Putamen (tissue), 1 donor: Measurements from ENCODE around the gene USF2.
"Not testable (repeated sequence)": the region's sequence is repeated elsewhere in the genome, so short reads cannot be mapped to it uniquely, and the experiment has no call there.

Source experiments
- DNase-seq: peaks from one replicate; pipeline ENCODE4 v3.0.0-alpha.2; 2016; ENCODE audit warnings: low spot score

USF2 gene

DNA sequence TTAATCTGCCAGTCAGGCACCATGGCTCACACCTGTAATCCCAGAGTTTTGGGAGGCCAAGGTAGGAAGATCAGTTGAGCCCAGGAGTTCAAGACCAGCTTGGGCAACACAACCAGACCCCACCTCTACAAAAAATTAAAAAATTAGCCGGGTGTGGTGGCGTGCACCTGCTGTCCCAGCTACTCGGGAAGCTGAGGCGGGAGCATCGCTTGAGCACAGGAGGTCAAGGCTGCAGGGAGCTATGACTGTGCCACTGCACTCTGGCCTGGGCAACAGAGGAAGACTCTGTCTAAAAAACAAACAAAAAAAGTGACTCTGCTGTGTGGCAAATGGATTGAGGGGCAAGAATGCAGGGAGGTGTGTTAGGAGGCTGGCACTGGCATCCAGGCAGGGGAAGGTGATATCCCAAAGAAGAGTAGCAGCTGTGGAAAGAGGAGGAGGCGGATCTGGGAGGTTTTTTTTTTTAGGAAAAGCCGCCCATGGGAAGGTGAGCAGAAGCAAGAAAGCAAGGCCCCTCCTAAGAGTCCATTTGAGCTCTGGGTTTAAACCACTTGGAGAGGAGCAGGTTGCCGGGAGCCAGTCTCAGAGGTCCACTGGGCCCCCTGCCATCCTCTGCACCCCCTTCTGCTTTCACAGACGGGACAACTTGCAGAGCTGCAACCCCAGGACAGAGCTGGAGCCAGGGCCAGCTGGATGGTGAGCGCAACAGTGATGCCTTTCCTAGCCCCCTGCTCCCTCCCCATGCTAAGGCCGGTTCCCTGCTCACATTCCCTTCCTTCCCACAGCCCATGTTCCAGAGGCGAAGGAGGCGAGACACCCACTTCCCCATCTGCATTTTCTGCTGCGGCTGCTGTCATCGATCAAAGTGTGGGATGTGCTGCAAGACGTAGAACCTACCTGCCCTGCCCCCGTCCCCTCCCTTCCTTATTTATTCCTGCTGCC lies 15.7 kb downstream of the USF2 start:
- DNase-seq, result peak; percentile 79

DNA sequence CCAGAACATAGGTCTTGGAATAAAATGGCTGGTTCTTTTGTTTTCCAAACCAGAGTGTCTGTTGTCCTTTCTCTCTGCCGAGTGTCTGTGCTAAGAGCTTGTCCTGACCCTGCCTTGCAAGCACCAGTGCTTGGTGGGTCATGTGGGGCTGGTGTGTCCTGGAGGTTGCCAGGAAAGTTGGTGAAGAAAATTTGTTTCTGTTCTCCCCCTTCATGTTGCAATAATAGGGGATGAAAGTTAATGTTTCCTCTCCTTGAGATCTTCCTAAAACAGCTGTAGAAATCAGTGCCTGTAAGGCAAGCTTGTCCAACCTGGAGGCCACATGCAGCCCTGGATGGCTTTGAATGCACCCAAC lies 16.3 kb downstream of the USF2 start:
- DNase-seq, result no peak

DNA sequence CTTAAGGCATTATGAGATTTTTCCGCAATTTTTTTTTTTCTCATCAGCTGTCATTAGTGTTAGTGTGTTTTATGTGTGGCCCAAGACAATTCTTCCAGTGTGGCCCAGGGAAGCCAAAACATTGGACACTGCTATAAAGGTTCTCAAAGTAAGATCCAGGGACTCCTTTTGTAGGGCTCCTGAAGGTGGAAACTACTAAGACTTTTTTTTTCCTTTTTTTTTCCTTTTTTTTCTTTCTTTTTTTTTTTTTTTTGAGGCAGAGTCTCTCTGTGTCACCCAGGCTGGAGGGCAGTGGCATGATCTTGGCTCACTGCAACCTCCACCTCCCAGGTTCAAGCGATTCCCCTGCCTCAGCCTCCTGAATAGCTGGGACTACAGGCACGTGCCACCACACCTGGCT lies 16.7 kb downstream of the USF2 start:
- not testable (repeated sequence) for DNase-seq

- not testable (repeated sequence) for DNase-seq
These were observed 17.3 kb downstream of the USF2 start for GRCh38 chr19:35286101-35286500.

- DNase-seq, result no peak
These were observed 19.0 kb downstream of the USF2 start for GRCh38 chr19:35287713-35288112.

- DNase-seq, result no peak
These were observed 19.6 kb downstream of the USF2 start for GRCh38 chr19:35288331-35288730.

GRCh38 chr19:35288906-35289305 lies 20.1 kb downstream of the USF2 start:
- DNase-seq, result no peak

DNA sequence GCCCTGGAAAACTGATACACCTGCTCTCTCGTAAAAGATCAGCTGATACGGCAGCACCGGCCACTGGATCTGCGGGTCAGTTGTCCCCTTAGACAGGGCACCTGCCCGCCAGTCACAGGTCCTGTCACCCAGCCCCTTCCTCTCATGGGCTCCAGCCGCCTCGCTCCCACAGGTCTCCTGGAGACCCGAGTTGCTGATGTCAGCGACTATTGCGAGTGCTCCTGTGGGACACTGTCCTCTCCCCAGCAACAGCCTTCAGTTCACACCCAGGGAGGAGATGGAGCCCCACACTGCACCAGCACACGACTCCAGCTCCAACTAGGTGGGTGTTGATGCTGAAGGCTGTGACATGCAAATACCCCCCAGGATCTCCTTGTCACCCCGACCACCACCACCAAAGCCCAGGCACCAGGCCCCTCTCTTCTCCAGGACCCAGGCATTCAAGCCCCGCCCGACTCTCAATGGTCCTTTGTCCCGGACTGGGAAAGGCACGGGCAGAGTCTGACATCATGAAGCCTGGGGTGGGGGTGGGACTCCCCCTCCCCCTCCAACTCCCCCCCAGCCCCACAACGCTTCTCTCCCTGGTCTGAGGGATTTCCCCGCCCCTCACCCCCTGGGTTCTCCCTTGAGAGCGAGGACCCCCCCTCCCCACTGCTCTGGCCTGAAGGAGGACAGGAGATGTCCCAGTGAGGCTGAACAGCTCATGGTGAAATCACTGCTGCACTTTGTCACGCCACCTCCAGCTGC lies 21.8 kb downstream of the USF2 start:
- peak; percentile 93 for DNase-seq

GRCh38 chr19:35291259-35291658 lies 22.5 kb downstream of the USF2 start:
- DNase-seq, result no peak

DNA sequence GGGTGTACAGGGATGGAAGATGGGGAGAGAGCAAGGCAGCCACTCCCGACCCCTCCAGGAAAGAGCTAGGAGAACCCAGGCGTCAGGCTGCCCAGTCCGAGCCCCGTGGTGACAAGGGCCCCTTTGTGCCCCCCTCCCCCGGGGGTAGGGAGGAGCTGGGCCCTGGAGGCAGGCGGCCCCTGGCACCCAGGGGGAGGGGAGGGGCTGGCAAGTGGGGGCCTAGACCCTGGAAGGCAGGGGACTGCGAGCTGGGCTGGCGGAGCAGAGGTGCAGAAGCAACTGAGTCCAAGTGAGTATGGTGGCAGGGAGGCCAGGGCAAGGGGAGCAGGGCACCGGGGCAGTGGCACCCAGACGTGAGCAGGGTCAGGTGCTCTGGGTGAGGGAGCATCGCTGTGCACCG lies 23.2 kb downstream of the USF2 start, which contains the start of gene MAG:
TSS of gene MAG (plus strand) at position 246 of the 400 bp plus-strand sequence. CDS start 3,248 bp downstream, outside the sequence.
- peak; percentile 97 for DNase-seq

- no peak for DNase-seq
These were observed 23.9 kb downstream of the USF2 start for GRCh38 chr19:35292421-35293362.

DNA sequence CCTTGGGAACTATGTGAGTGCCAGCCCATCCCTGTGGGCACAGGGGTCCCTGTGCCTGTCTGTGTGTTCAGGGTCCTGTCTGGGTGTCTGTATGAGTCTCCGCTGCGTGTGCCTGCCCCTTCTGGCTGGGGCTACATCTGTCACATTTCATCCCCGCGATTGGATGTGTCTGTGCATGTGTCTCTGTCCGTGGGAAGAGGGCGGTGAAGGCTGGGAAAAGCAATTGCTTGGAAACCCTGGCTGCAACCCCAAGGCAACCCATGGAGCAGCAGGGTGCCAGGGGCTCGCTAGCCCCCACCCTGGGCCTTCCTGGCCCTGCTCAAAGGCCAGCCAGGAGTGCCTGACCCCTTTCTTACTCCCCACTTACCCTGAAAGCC lies 24.6 kb downstream of the USF2 start:
- DNase-seq, result peak; percentile 81

GRCh38 chr19:35293808-35294207 lies 25.0 kb downstream of the USF2 start:
- no peak for DNase-seq

DNA sequence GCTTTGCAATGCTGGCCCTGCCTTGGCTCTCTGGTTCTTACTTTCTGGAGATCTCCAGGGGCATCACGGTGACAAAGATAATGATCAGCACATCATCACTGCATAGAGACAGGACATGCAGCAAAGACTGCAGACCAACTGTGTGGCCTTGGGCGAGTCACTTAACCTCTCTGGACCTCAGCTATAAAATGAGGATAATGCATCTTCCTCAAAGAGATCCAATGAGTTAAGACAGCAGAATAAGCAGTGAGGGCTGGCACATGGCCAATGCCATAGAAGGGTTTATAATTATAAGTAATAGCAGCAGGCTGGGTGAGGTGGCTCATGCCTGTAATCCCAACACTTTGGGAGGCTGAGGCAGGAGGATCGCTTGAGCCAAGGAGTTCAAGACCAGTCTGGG lies 25.6 kb downstream of the USF2 start:
- no peak for DNase-seq

DNA sequence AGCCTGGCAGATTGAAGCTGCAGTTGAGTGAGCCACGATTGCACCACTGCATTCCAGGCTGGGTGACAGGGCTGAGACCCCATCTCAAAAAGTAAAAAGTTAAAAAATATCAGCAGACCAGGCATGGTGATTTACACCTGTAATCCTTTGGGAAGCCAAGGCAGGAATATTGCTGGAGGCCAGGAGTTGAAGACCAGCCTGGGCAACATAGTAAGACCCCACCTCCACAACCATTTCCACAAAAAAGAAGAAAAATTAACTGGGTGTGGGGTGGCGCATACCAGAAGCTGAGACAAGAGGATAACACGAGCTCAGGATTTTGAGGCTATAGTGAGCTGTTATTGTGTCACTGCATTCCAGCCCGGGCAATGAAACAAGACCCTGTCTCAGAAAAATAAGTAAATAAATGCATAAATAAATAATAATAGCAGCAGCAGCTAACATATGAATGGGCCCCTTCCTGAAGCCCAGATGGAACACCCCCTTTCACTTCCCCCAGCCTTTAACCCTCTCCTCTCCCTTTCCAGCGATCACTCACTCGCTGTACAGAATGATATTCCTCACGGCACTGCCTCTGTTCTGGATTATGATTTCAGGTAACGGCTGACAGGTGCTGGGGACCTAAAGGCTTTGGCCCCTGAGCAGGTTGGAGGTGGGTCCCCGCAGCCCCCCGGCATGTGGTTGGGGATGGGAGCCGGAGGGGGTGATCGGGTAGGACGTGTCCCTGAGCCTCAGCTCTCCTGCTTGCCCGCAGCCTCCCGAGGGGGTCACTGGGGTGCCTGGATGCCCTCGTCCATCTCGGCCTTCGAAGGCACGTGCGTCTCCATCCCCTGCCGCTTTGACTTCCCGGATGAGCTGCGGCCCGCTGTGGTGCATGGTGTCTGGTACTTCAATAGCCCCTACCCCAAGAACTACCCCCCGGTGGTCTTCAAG lies 26.4 kb downstream of the USF2 start:
- DNase-seq, result no peak

- DNase-seq, result no peak
These were observed 27.2 kb downstream of the USF2 start for GRCh38 chr19:35295792-35296462.

- no peak for DNase-seq
These were observed 28.1 kb downstream of the USF2 start for GRCh38 chr19:35296644-35297514.

- no peak for DNase-seq
These were observed 28.7 kb downstream of the USF2 start for GRCh38 chr19:35297515-35297848.

DNA sequence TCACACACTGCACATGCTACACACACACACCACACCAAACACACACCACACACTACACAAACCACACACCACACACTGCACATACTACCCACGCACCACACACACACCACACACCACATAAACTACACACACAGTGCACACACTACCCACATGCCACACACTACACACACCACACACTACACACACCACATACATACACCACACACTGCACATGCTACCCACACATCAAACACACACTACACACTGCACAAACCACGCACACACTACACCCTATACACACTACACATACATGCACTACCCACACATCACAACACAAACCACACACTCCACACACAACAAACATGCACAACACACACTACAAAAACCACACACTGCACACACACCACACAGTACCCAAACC lies 29.2 kb downstream of the USF2 start:
- no peak for DNase-seq
